KMS-11 (cell line): ENCODE results near the gene TTLL6.
A peak's percentile ranks its signal among the peaks of the same experiment; 100 is the strongest.

Experiments used
- H2AFZ ChIP-seq: fragments of 200-600 bp; sonication (generic); 2 replicates; pipeline ENCODE4 v1.6.1; 2016; ENCODE audit warnings: antibody characterized with exemption, mixed run types, low read depth
- H3K27ac ChIP-seq: fragments of 200-600 bp; sonication (generic); 2 replicates; pipeline ENCODE4 v1.6.1; 2016; ENCODE audit warnings: mild to moderate bottlenecking, mixed run types
- H3K27me3 ChIP-seq: fragments of 200-600 bp; sonication (generic); 2 replicates; pipeline ENCODE4 v1.6.1; 2017; ENCODE audit warnings: mild to moderate bottlenecking, low read depth, mixed run types, moderate library complexity; ENCODE audit not compliant: insufficient read depth
- H3K36me3 ChIP-seq: fragments of 200-600 bp; sonication (generic); 2 replicates; pipeline ENCODE4 v1.6.1; 2017; ENCODE audit warnings: mild to moderate bottlenecking, mixed run types; ENCODE audit not compliant: insufficient read depth
- H3K4me1 ChIP-seq: fragments of 200-600 bp; sonication (generic); 2 replicates; pipeline ENCODE4 v1.6.1; 2016; ENCODE audit warnings: mild to moderate bottlenecking, low read depth, mixed run types; ENCODE audit not compliant: poor library complexity, severe bottlenecking
- H3K4me2 ChIP-seq: fragments of 200-600 bp; sonication (generic); 2 replicates; pipeline ENCODE4 v1.7.0; 2016; ENCODE audit warnings: mild to moderate bottlenecking, mixed run types
- H3K4me3 ChIP-seq: fragments of 200-600 bp; sonication (generic); IDR thresholded peaks from 2 replicates; pipeline ENCODE4 v1.6.1; 2017; ENCODE audit warnings: low read depth, low read length, mixed read lengths; ENCODE audit not compliant: insufficient read depth
- H3K79me2 ChIP-seq: fragments of 200-600 bp; sonication (generic); 2 replicates; pipeline ENCODE4 v1.6.1; 2016; ENCODE audit warnings: low read depth, mixed run types; ENCODE audit not compliant: insufficient read depth
- H3K9ac ChIP-seq: fragments of 200-600 bp; sonication (generic); 2 replicates; pipeline ENCODE4 v1.6.1; 2016; ENCODE audit warnings: mild to moderate bottlenecking, mixed run types
- H4K20me1 ChIP-seq: fragments of 200-600 bp; sonication (generic); 2 replicates; pipeline ENCODE4 v1.6.1; 2016; ENCODE audit warnings: mild to moderate bottlenecking, mixed run types; ENCODE audit not compliant: insufficient read depth
- TF ChIP-seq, protein P1 (sequence below): fragments of 200-600 bp; sonication (generic); conservative IDR thresholded peaks from 2 replicates; pipeline ENCODE4 v1.6.1; 2017; ENCODE audit warnings: low read depth, mild to moderate bottlenecking, antibody characterized with exemption, low read length, moderate library complexity, mixed read lengths

Gene TTLL6

DNA sequence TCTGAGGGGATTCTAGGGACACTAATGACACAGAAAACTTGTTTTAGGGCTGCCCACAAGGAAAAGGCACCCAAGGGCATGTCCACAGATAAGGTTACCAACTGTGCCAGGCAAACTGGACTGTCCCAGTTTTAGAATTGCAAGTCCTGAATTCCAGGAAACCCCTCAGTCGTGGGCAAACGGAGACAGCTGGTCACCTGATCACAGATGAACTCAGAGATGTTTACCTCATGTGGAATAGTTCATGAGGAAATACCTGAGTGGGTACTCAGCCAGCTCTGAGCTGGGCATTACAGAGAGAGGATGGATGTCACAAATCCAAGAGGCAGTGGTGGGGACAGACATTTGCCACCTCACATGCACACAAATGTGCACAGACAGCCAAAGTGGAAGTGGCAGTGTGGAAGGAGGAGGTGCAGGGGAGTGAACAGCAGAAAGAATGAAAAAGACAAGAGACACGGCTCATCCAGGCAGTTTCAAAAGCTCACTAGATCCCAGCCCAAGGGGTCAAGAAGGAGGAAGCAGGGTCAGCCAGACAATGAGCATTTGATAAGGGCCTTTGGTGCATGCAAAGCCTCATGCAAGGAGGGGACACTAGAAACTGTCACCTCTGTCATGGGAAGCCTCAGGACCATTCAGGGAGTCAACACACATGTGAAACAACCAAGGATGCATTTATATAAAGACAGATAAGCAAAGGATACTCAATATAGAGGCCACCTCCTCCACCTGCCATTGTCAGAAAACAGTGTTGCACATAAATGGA lies 24.8 kb downstream of the TTLL6 start:
- Histone ChIP-seq H3K4me3 (no peak overlapping the region), H3K36me3 (no peaks in the 10 kb centered on the region), H3K79me2 (no peaks in the 10 kb centered on the region), H3K4me2 (peak overlapping the region; percentile 4; the same call in 1 of the 2 replicates), H3K27ac (no peak overlapping the region), H3K27me3 (no peaks in the 10 kb centered on the region), H3K9ac (no peak overlapping the region), H4K20me1 (no peaks in the 10 kb centered on the region), H2AFZ (no peak overlapping the region), H3K4me1 (peaks cover 11% of the 10 kb centered on the region)
- TF ChIP-seq, protein P1, sequence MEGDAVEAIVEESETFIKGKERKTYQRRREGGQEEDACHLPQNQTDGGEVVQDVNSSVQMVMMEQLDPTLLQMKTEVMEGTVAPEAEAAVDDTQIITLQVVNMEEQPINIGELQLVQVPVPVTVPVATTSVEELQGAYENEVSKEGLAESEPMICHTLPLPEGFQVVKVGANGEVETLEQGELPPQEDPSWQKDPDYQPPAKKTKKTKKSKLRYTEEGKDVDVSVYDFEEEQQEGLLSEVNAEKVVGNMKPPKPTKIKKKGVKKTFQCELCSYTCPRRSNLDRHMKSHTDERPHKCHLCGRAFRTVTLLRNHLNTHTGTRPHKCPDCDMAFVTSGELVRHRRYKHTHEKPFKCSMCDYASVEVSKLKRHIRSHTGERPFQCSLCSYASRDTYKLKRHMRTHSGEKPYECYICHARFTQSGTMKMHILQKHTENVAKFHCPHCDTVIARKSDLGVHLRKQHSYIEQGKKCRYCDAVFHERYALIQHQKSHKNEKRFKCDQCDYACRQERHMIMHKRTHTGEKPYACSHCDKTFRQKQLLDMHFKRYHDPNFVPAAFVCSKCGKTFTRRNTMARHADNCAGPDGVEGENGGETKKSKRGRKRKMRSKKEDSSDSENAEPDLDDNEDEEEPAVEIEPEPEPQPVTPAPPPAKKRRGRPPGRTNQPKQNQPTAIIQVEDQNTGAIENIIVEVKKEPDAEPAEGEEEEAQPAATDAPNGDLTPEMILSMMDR = no peak

DNA sequence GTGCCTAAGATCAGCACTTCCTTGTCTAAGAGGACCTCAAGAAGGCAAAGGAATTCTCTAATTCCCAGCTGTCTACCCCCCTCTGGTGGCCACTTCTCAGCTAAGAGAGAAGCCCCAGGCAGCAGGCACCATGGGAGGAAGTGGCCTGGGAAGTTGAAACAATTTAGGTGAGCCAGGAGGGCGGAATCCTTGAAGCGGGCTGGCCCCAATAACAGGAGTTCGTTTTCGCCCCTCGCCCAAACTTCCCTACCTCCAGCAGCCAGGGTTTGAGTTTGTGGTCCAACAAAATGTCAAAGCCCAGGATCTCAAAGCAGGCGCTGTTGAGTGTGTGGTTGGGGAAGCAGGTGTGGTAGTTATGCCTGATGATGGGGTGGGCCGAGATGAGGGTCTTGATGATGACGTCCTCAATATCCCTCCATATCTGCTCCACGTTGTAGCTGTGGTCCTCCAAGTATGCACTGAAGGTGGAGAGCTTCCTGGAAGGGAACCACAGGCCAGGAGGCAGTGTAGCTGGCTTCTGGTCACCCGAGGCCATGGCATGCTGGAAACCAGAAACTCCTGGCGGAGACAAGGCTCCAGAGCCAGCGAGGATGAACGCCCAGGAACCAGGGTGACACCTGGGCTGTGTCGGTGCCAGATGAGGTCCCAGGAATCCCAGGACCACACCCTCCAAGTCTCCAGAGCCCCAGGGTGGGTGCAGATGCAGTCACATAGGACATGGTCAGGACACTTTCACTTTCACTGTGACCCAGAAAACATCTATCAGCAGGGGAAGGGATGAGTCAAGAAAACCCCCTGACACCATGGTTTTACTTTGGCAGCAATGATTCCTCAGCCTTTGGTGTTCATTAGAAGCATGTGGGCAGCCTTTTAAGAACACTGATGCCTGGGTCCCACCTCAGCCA lies 25.6 kb downstream of the TTLL6 start:
- Histone ChIP-seq H3K4me1 (peaks cover 11% of the 10 kb centered on the region), H3K36me3 (no peaks in the 10 kb centered on the region), H3K27ac (no peak overlapping the region), H3K27me3 (no peaks in the 10 kb centered on the region), H3K4me3 (no peak overlapping the region), H2AFZ (peak overlapping the region; percentile 70), H4K20me1 (no peaks in the 10 kb centered on the region), H3K79me2 (no peaks in the 10 kb centered on the region), H3K9ac (no peak overlapping the region), H3K4me2 (peak overlapping the region; percentile 4; the same call in 1 of the 2 replicates)
- TF ChIP-seq, protein P1 = peak; percentile 89

DNA sequence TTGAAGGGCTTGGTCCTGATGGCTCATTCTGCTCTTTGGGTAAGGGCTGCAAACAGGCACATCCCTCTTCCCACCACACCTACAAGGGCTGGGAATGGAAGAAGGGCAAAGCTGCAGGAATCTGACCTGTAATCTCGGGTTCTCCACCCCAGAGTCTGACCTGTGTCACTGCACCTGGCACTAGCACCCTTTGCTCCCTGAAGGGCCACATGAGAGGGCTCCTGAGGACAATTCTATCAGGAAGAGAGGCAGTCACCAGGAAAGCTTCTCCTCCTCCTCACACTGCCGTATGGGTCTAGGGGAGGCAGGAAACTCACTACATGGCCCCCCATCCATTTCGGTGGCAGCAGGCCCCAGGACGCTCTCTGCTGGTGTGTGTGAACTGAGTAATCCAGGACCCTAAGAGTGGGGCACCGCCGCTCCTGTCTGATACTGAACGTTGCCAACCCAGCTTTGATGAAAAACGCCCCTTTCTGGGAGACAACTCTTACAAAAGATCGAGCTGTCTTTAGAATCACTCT lies 26.4 kb downstream of the TTLL6 start:
- Histone ChIP-seq H2AFZ (peak overlapping the region; percentile 70; the same call in 1 of the 2 replicates), H3K4me3 (no peak overlapping the region), H3K79me2 (no peaks in the 10 kb centered on the region), H3K27ac (no peak overlapping the region), H3K4me2 (no peak overlapping the region), H3K9ac (no peak overlapping the region), H3K27me3 (no peaks in the 10 kb centered on the region), H4K20me1 (no peaks in the 10 kb centered on the region), H3K4me1 (peaks cover 11% of the 10 kb centered on the region), H3K36me3 (no peaks in the 10 kb centered on the region)
- TF ChIP-seq, protein P1 = no peak

DNA sequence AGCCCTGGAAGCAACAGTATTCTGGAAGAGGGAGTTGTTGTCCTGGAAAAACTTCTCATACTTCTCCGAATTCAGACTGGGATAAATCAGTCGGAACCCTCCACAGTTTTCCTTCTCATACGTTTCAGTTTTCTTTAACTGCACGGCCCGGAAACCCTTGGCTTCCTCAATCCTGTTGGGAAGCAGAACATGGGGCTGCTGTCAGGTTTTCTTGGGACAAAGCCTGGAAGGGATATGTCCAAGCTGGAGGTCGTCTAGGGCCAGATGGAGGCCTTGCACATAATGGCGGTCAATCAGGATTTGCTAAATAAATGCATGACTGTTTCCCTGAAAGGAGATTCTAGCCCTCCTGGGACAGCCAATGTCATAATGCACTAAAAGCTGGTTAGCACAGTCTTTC lies 29.2 kb downstream of the TTLL6 start:
- Histone ChIP-seq H3K27ac (no peak overlapping the region), H3K4me3 (no peak overlapping the region), H2AFZ (no peak overlapping the region), H3K9ac (no peak overlapping the region), H3K27me3 (no peaks in the 10 kb centered on the region), H3K4me2 (no peak overlapping the region), H3K36me3 (no peaks in the 10 kb centered on the region), H3K79me2 (no peaks in the 10 kb centered on the region), H3K4me1 (peaks cover 11% of the 10 kb centered on the region), H4K20me1 (no peaks in the 10 kb centered on the region)
- TF ChIP-seq, protein P1 = no peak
